CD4-positive, alpha-beta T cell treated with Interleukin-15 for 4 hours (primary cell): ENCODE results near the gene LRRC10.

Source experiments
- DNase-seq: peaks from one replicate; pipeline ENCODE4 v3.0.0-alpha.2; 2020; ENCODE audit warnings: low spot score

The LRRC10 gene

GRCh38 chr12:69569236-69569635, 41.5 kb downstream of the LRRC10 start:
- DNase-seq, result no peak

GRCh38 chr12:69566603-69567002, 44.1 kb downstream of the LRRC10 start:
- DNase-seq, result no peak

GRCh38 chr12:69563166-69563762, 47.4 kb downstream of the LRRC10 start:
- DNase-seq, result no peak
